GM12872 (cell line): ENCODE measurements around the gene EMX1.

Source experiments
- CTCF ChIP-seq: IDR thresholded peaks from 3 replicates; pipeline ENCODE4 v1.5.1; 2011; ENCODE audit warnings: low read depth, mild to moderate bottlenecking, low read length, moderate library complexity; ENCODE audit not compliant: insufficient read depth

Gene EMX1

GRCh38 chr2:72952961-72953360 lies 35.6 kb downstream of the EMX1 start:
- TF ChIP-seq CTCF = no peak

DNA sequence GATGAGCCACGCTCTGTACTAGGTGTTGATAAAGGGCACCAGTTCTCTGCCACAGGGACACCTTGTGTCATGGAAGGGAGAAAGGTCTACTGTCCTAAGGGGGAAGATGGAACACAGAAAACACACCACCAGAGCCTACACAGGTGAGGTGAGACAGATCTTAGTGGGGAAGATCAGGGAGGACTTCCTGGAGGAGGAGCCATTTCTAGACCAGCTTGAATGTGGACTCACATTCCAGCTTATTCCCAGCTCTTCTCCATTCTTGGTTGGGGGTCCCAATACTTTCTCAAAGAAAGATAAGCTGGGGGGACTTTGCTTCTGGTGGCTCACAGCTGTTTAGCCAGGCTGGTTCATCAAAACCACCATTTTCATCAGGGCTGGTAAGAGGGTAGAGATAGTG lies 36.2 kb downstream of the EMX1 start:
- no peak for TF ChIP-seq CTCF

DNA sequence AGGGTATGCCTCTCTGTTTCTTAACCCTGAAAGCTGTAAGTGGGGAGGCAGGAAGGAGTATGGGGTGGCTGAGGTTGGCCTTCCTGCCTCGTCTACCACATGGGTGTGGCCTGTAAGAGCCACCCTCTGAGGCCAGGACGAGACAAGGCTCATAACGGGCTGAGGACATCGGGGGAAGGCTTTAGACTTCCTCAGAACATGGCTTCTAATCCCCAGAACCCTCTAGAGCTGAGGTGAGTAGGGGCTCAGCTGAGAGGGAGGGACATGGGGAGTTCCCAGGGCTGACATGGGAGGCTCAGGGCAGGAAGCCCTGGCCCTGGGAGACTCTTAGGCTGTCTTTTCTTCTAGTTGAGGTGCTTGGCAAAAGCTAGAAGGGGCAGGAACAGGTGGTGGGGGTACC lies 36.7 kb downstream of the EMX1 start:
- no peak for TF ChIP-seq CTCF

- TF ChIP-seq CTCF = no peak
Observed at GRCh38 chr2:72954376-72955227, 37.3 kb downstream of the EMX1 start.

GRCh38 chr2:72955228-72956049 lies 38.1 kb downstream of the EMX1 start:
- TF ChIP-seq CTCF = no peak

- TF ChIP-seq CTCF = no peak
Observed at GRCh38 chr2:72956050-72956395, 38.7 kb downstream of the EMX1 start.

DNA sequence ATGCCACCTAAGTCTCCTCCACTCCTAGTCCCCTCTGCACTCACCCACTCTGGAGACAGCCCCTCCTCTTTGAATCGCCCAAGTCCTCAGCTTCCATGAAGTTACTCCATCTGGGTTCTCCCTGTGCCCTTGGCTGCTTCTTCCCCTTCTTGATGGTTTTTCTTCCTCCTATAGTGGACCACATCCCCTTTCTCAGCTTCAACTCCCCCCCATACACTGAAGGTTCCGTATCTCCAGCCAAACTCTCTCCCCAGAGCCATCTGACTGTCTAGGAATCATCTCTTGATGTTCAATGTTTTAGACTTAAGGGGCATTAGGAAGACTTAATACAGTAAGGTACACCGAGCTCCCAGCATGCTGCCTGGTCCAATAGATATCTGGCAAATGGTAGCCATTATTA lies 39.6 kb downstream of the EMX1 start:
- TF ChIP-seq CTCF = no peak
